Gastrocnemius medialis (tissue), 4 donors: ENCODE measurements around the gene ZNF775. TPM values are rescaled to one million over a fixed set of nuclear protein-coding genes. Genes with fewer than 3 reads are reported as not detected.

Experiments
- ATAC-seq, 2 donors: fragments of 150-250 bp; one replicate each; pipeline ENCODE4 v1.9.1; 2016
- DNase-seq, 2 donors: peaks; one replicate each; pipeline ENCODE4 v3.0.0-alpha.2; 2019
- H3K27ac ChIP-seq, 4 donors: fragments of 200-600 bp; sonication (generic); 1 replicate in 1 of 4; 2 replicates in 3 of 4; pipeline ENCODE4 v1.5.1; 2016 to 2018; ENCODE audit warnings: mild to moderate bottlenecking in 2 of 4, moderate library complexity in 1 of 4
- H3K27me3 ChIP-seq, 3 donors: fragments of 200-600 bp; sonication (generic) in 2 of 3; 1 replicate in 1 of 3; 2 replicates in 2 of 3; pipeline versions ENCODE4 v1.5.1 to v1.6.0; 2016 to 2019; ENCODE audit warnings: mild to moderate bottlenecking in 1 of 3, moderate library complexity in 1 of 3
- H3K36me3 ChIP-seq, 2 donors: fragments of 200-600 bp; sonication (generic) in 1 of 2; one replicate each; pipeline ENCODE4 v1.5.1; 2017 to 2018
- H3K4me1 ChIP-seq, 2 donors: fragments of 200-600 bp; sonication (generic) in 1 of 2; one replicate each; pipeline ENCODE4 v1.5.1; 2016 to 2017; ENCODE audit warnings: mild to moderate bottlenecking in 2 of 2
- H3K4me3 ChIP-seq, 4 donors: fragments of 200-600 bp; sonication (generic) in 3 of 4; 1 replicate in 1 of 4; 2 replicates in 3 of 4; pipeline ENCODE4 v1.5.1; 2016 to 2019; ENCODE audit warnings: mild to moderate bottlenecking in 2 of 4
- H3K9me3 ChIP-seq, 3 donors: fragments of 200-600 bp; sonication (generic) in 2 of 3; 1 replicate in 1 of 3; 2 replicates in 2 of 3; pipeline ENCODE4 v1.5.1; 2016 to 2019
- CTCF ChIP-seq, 5 experiments: fragments of 450-650 bp in 3 of 5; fragments of 200-600 bp in 2 of 5; sonication (generic) in 2 of 5; IDR thresholded peaks in 4 of 5; conservative IDR thresholded peaks in 1 of 5; 1 replicate in 4 of 5; 2 replicates in 1 of 5; pipeline ENCODE4 v1.5.1; 2016 to 2019; ENCODE audit warnings: antibody characterized with exemption in 5 of 5, mild to moderate bottlenecking in 3 of 5, moderate library complexity in 3 of 5
- POLR2A ChIP-seq, 2 donors: fragments of 450-650 bp; IDR thresholded peaks; one replicate each; pipeline ENCODE4 v1.6.1; 2017; ENCODE audit warnings: antibody characterized with exemption in 2 of 2, mild to moderate bottlenecking in 2 of 2, moderate library complexity in 2 of 2
- in situ Hi-C, 4 donors: fragments of 200-750 bp; cut with MboI; loops; one replicate each; pipeline versions ENCODE4 v1.15.0 to v1.8.0; 2017; ENCODE audit warnings: low sequenced_read_pairs in 4 of 4
- intact Hi-C: fragments of 100-400 bp; cut with DNase I; formaldehyde crosslinking; loops from one replicate; pipeline ENCODE4 v1.15.1; 2023; ENCODE audit warnings: low total_unique reads
- total RNA-seq, 4 donors: library from RNA; depleted of rRNA; stranded (reverse); fragments of >200 nt; gene quantifications; one replicate each; pipeline versions ENCODE4 v1.1.0 to v1.2.3, GENCODE V29; 2016

The ZNF775 gene
- total RNA-seq, 4 donors from 2014 or later: 3.1 to 7.5 (median 3.3) TPM

DNA sequence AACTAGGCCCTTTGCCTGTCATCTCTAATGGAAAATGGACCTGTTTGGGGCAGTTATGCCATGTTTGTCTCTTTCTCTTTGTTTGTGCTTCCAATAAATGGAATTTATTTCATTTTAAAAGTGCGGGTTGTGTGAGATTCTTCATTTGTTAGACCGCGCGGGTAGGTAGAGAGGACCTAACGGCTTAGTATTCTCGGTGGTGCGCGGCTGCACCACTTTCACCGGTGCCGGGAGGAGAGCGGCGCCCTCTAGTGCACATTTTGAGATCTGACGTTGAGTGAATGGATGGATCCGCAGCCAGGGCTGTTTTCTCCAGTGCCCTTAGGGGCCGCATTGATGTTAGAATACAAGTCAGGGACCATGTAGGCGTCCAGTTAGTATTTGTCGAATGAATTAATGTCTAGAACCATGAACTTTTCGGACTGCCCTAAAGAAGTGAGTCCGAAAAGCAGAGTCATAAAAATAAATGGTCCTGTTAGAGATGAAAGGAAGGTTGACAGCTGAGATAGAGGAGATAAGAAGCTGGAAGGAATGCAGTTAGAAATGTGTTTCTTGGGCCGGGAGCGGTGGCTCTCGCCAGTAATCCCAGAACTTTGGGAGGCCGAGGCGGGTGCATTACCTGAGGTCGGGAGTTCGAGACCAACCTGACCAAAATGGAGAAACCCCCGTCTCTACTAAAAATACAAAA, 42.0 kb downstream of the ZNF775 start:
- ATAC-seq: peak; percentile 97 to 99
- Histone ChIP-seq H3K4me3 (peak overlapping the region in 1 of 4 donors; percentile 32), H3K36me3 (no peaks in the 10 kb centered on the region), H3K4me1 (no peaks in the 10 kb centered on the region), H3K27me3 (no peaks in the 10 kb centered on the region), H3K9me3 (no peaks in the 10 kb centered on the region), H3K27ac (no peak overlapping the region)
- in situ Hi-C loops (loop anchor here in 2 of 4 donors (25.0 kb wide), 1 partner anchor 134 kb away; no protein-coding TSS in a partner anchor), intact Hi-C loops (loop anchor here (1.0 to 2.0 kb wide), 3 partner anchors 16 to 135 kb away; a partner anchor contains a TSS)
- no peak for TF ChIP-seq POLR2A (IDR thresholded peaks at IDR 0.05)
- peak; percentile 66 to 94 (median 77) for TF ChIP-seq CTCF (IDR thresholded peaks at IDR 0.05 in 4 of 5, conservative IDR thresholded peaks at IDR 0.05 in 1 of 5)
- peak; percentile 57 to 65 for DNase-seq

DNA sequence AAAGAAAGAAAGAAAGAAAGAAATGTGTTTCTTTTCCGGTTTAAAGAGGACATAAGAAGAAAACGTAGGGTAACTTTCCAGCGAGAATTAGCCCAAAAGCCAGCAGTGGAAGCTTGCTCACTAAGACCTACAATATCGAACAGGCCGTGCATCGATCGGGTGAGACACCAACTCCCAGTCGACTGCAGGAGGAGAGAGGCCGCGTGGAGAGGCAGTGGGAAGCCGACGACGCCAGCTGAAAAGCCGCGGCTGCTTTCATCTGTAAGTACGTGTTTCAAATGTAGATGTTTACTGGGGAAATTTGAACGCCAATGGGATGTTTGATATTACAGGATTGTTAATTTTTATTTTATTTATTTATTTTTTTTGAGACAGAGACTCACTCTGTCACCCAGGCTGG, 42.7 kb downstream of the ZNF775 start:
- Histone ChIP-seq H3K36me3 (no peaks in the 10 kb centered on the region), H3K27ac (no peak overlapping the region), H3K27me3 (no peaks in the 10 kb centered on the region), H3K9me3 (no peaks in the 10 kb centered on the region), H3K4me3 (no peak overlapping the region), H3K4me1 (no peaks in the 10 kb centered on the region)
- in situ Hi-C loops: loop anchor here in 2 of 4 donors (25.0 kb wide), 1 partner anchor 135 kb away; no protein-coding TSS in a partner anchor
- no peak for DNase-seq
- no peak for ATAC-seq
- TF ChIP-seq POLR2A (IDR thresholded peaks at IDR 0.05) (no peak), CTCF (IDR thresholded peaks at IDR 0.05 in 4 of 5, conservative IDR thresholded peaks at IDR 0.05 in 1 of 5) (no peak)
- intact Hi-C loops: loop anchor here (1.0 to 2.0 kb wide), 3 partner anchors 17 to 136 kb away; a partner anchor contains a TSS

DNA sequence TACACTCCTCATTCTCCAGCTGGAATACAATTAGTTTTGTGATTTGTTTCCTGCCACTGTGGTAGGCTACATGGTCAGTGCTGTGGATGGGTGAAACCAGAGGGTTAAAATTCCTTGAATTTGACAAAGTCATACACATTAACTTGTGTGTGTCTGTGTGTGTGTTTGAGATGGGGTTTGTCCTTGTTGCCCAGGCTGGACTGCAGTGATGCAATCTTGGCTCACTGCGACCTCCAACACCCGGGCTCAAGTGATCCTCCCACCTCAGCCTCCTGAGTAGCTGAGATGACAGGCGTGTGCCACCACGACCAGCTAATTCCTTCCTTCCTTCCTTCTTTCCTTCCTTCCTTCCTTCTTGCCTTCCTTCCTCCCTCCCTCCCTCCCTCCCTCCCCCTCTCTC, 46.5 kb downstream of the ZNF775 start:
- intact Hi-C loops: no loop called here
- H3K36me3 ChIP-seq: no peaks in the 10 kb centered on the region
- H3K27me3 ChIP-seq: no peaks in the 10 kb centered on the region
- H3K4me1 ChIP-seq: no peaks in the 10 kb centered on the region
- no peak overlapping the region for H3K4me3 ChIP-seq
- H3K9me3 ChIP-seq: no peaks in the 10 kb centered on the region
- DNase-seq: no peak
- in situ Hi-C loops: no loop called here
- TF ChIP-seq CTCF (IDR thresholded peaks at IDR 0.05 in 4 of 5, conservative IDR thresholded peaks at IDR 0.05 in 1 of 5) (no peak), POLR2A (IDR thresholded peaks at IDR 0.05) (no peak)
- no peak overlapping the region for H3K27ac ChIP-seq
- no peak for ATAC-seq

DNA sequence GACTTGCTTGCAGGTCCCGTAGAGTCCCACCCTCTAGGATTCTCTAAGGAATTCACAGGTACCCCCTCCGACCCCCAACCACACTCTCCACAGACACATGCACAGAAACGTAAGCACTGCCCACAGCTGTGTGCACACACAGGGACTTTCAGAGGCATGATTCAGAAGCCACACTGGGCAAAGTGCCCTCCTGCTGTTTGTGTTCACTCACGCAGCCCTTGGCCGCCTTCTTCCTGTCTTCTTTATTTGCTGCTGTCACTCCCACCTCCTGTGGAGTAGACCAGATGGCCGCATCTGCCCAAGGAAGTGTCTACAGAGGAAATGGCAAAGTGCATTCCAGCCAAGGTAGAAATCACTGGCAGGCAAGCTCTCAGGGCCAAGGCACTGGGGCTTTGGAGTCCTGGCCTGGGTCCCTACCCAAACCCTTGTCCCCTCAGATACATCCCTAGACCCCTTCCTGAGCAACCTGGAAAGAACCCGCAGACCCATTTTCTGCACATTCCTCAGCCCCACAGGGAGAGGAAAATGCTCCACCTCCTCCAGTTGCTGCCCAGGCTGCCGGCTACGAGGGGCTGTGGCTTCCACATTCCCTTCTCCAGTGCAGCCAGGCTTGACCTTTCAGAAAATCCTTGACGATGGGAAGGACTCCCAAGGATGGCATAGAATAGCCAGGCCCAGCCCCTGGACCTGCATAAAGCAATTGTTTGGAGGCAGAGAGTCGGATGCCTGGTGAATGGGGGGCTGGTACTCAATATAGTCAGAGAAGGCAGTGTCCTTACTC, 49.7 kb downstream of the ZNF775 start:
- TF ChIP-seq POLR2A (IDR thresholded peaks at IDR 0.05) (no peak), CTCF (IDR thresholded peaks at IDR 0.05 in 4 of 5, conservative IDR thresholded peaks at IDR 0.05 in 1 of 5) (no peak)
- no peaks in the 10 kb centered on the region for H3K36me3 ChIP-seq
- in situ Hi-C loops: no loop called here
- H3K4me3 ChIP-seq: no peak overlapping the region
- H3K9me3 ChIP-seq: no peaks in the 10 kb centered on the region
- no peaks in the 10 kb centered on the region for H3K4me1 ChIP-seq
- no peaks in the 10 kb centered on the region for H3K27me3 ChIP-seq
- no peak for ATAC-seq
- no peak overlapping the region for H3K27ac ChIP-seq
- no peak for DNase-seq
- intact Hi-C loops: no loop called here
